Myometrial cell (primary cell): Measurements from ENCODE around the gene SEC14L6. TPM values are rescaled to one million over a fixed set of nuclear protein-coding genes. Genes with fewer than 3 reads are reported as not detected.

Source experiments
- total RNA-seq: library from RNA; depleted of rRNA; stranded (reverse); fragments of >200 nt; gene quantifications from 2 replicates; pipeline ENCODE4 v1.2.3, GENCODE V29; 2015

The SEC14L6 gene
- total RNA-seq = 0.35 TPM in 1 of 2 replicates, not detected in the other

DNA sequence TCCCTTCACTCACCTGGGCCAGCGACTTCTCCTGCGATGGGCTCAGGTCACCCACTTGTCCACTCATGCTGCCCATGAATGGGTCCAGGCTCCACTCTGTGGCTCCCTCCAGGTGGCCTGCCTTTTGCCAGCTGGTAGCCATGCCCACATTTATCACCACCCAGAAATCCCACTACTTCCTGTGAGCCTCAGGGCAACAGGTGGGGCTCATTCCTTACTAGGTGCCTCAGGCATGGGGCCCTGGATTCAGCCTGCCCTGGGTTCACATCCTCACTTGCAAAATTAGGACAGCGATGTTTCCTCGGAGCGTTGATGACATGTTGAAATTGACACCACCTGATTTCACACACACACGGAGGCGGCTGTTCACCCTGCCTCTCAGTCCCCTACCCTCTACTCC lies at the start of gene SEC14L6:
Gene SEC14L6, minus strand, starts transcription at position 126 of the 400 bp plus-strand sequence. Its CDS starts 59 bp downstream, at position 67.

GRCh38 chr22:30591588-30592359 lies 45.2 kb upstream of the SEC14L6 start, which contains the start of gene PES1:
Gene PES1, minus strand, starts transcription at chr22:30591910. Its CDS starts 77 bp downstream, at chr22:30591833.

DNA sequence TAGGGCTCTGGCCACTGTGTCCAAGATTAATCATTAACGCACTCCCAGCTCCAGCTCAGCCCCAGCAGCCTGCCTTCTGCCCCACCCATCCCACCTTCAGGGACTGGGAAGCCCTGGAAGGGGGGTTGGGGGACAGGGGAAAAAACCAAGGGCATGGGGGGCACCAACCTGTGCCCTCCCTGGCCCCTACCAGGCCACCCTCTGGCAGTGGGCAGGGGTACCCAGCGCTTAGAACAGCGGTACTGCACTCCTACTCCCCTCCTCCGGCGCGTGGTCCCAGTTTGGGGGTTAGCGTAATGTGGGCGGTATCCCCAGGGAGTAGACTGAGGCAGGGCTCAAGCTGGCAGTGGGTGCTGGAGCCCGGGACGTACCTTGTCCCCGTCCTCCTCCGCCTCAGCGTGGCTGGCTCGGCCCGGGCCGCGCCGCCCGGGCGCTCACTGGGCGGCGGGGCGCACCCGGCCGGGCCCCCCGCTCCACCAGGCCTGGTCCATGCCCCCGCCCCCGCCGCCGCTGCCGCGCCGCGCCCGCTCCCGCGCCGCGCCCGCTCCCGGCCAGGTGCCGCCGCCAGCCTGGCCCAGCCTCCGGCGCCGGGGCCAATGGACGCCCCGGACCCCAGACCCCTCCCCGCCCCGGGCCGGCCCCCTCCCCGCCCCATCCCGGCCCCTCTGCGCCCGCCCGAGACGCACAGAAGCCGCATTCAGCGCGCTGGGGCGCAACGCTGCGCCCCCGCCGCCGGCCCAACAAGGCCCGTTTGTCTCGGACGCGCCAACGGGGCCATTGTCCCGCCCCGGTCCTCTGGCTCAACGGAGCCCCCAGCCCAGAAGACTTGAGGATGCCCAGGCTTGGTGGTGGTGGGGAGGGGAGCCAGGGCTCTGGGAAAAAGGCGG lies 27.8 kb upstream of the SEC14L6 start, which contains the start of gene GAL3ST1:
Gene GAL3ST1, minus strand, starts transcription at position 571 of the 887 bp plus-strand sequence. CDS start 17,273 bp downstream, outside the sequence.

Other genes with a start within 250 kb of the SEC14L6 start
- 25.9 and 30.3 TPM in 2 replicates for gene TBC1D10A, start 219.8 kb downstream of the SEC14L6 start, total RNA-seq
- gene SF3A1, start 189.8 kb downstream of the SEC14L6 start, total RNA-seq = 19.3 and 41.3 TPM in 2 replicates
- 6.3 and 8.3 TPM in 2 replicates for gene CCDC157, start 189.7 kb downstream of the SEC14L6 start, total RNA-seq
- 17.9 and 26.5 TPM in 2 replicates for gene RNF215, start 159.3 kb downstream of the SEC14L6 start, total RNA-seq
- gene SEC14L2, start 149.7 kb downstream of the SEC14L6 start, total RNA-seq = 30.8 and 47.3 TPM in 2 replicates
- gene MTFP1, start 121.0 kb downstream of the SEC14L6 start, total RNA-seq = 8.7 and 13.5 TPM in 2 replicates
- not detected in 2 replicates for gene SEC14L3, start 74.7 kb downstream of the SEC14L6 start, total RNA-seq
- gene SEC14L4, start 41.0 kb downstream of the SEC14L6 start, total RNA-seq = 0.58 TPM in 1 of 2 replicates, not detected in the other
- 0.18 and 0.29 TPM in 2 replicates for gene GAL3ST1, start 27.9 kb upstream of the SEC14L6 start, total RNA-seq
- 82.8 and 87.6 TPM in 2 replicates for gene PES1, start 45.2 kb upstream of the SEC14L6 start, total RNA-seq
- gene TCN2, start 60.4 kb upstream of the SEC14L6 start, total RNA-seq = 29.4 and 32.6 TPM in 2 replicates
- 9.2 and 10.5 TPM in 2 replicates for gene SLC35E4, start 89.0 kb upstream of the SEC14L6 start, total RNA-seq
- 11.9 and 20.5 TPM in 2 replicates for gene DUSP18, start 121.1 kb upstream of the SEC14L6 start, total RNA-seq
- gene OSBP2, start 148.1 kb upstream of the SEC14L6 start, total RNA-seq = under 0.01 TPM in 1 of 2 replicates, not detected in the other